KMS-11 (cell line): ENCODE data around the gene C4orf36.

Source experiments
- H2AFZ ChIP-seq: fragments of 200-600 bp; sonication (generic); 2 replicates; pipeline ENCODE4 v1.6.1; 2016; ENCODE audit warnings: antibody characterized with exemption, mixed run types, low read depth
- H3K27ac ChIP-seq: fragments of 200-600 bp; sonication (generic); 2 replicates; pipeline ENCODE4 v1.6.1; 2016; ENCODE audit warnings: mild to moderate bottlenecking, mixed run types
- H3K27me3 ChIP-seq: fragments of 200-600 bp; sonication (generic); 2 replicates; pipeline ENCODE4 v1.6.1; 2017; ENCODE audit warnings: mild to moderate bottlenecking, low read depth, mixed run types, moderate library complexity; ENCODE audit not compliant: insufficient read depth
- H3K36me3 ChIP-seq: fragments of 200-600 bp; sonication (generic); 2 replicates; pipeline ENCODE4 v1.6.1; 2017; ENCODE audit warnings: mild to moderate bottlenecking, mixed run types; ENCODE audit not compliant: insufficient read depth
- H3K4me1 ChIP-seq: fragments of 200-600 bp; sonication (generic); 2 replicates; pipeline ENCODE4 v1.6.1; 2016; ENCODE audit warnings: mild to moderate bottlenecking, low read depth, mixed run types; ENCODE audit not compliant: poor library complexity, severe bottlenecking
- H3K4me2 ChIP-seq: fragments of 200-600 bp; sonication (generic); 2 replicates; pipeline ENCODE4 v1.7.0; 2016; ENCODE audit warnings: mild to moderate bottlenecking, mixed run types
- H3K4me3 ChIP-seq: fragments of 200-600 bp; sonication (generic); IDR thresholded peaks from 2 replicates; pipeline ENCODE4 v1.6.1; 2017; ENCODE audit warnings: low read depth, low read length, mixed read lengths; ENCODE audit not compliant: insufficient read depth
- H3K79me2 ChIP-seq: fragments of 200-600 bp; sonication (generic); 2 replicates; pipeline ENCODE4 v1.6.1; 2016; ENCODE audit warnings: low read depth, mixed run types; ENCODE audit not compliant: insufficient read depth
- H3K9ac ChIP-seq: fragments of 200-600 bp; sonication (generic); 2 replicates; pipeline ENCODE4 v1.6.1; 2016; ENCODE audit warnings: mild to moderate bottlenecking, mixed run types
- H4K20me1 ChIP-seq: fragments of 200-600 bp; sonication (generic); 2 replicates; pipeline ENCODE4 v1.6.1; 2016; ENCODE audit warnings: mild to moderate bottlenecking, mixed run types; ENCODE audit not compliant: insufficient read depth
- TF ChIP-seq, protein P1 (sequence below): fragments of 200-600 bp; sonication (generic); conservative IDR thresholded peaks from 2 replicates; pipeline ENCODE4 v1.6.1; 2017; ENCODE audit warnings: low read depth, mild to moderate bottlenecking, antibody characterized with exemption, low read length, moderate library complexity, mixed read lengths

C4orf36 gene

DNA sequence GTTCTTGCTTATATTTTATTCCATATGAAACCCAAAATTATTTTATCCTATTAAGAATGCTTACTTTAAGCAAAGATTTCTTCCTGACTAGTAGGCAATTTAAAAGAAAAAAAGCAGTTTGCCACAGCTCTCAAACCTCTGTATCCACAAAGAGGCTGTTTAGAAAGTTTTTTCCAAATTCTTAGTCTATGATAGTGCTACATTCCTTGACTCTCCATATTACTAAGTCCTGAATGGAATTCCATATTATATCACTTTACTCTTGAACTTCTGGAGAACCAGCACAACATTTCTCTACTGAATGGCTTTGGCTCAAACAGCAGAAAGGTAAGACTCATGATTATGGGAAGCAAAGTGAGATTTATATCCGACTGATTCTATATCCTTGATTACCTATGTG lies 51.4 kb downstream of the C4orf36 start:
- Histone ChIP-seq H3K27ac (no peak overlapping the region), H2AFZ (no peak overlapping the region), H3K36me3 (no peaks in the 10 kb centered on the region), H3K27me3 (no peaks in the 10 kb centered on the region), H4K20me1 (no peaks in the 10 kb centered on the region), H3K9ac (no peak overlapping the region), H3K4me1 (no peaks in the 10 kb centered on the region), H3K4me2 (no peak overlapping the region), H3K4me3 (no peak overlapping the region), H3K79me2 (no peaks in the 10 kb centered on the region)
- TF ChIP-seq, protein P1, sequence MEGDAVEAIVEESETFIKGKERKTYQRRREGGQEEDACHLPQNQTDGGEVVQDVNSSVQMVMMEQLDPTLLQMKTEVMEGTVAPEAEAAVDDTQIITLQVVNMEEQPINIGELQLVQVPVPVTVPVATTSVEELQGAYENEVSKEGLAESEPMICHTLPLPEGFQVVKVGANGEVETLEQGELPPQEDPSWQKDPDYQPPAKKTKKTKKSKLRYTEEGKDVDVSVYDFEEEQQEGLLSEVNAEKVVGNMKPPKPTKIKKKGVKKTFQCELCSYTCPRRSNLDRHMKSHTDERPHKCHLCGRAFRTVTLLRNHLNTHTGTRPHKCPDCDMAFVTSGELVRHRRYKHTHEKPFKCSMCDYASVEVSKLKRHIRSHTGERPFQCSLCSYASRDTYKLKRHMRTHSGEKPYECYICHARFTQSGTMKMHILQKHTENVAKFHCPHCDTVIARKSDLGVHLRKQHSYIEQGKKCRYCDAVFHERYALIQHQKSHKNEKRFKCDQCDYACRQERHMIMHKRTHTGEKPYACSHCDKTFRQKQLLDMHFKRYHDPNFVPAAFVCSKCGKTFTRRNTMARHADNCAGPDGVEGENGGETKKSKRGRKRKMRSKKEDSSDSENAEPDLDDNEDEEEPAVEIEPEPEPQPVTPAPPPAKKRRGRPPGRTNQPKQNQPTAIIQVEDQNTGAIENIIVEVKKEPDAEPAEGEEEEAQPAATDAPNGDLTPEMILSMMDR, result no peak

DNA sequence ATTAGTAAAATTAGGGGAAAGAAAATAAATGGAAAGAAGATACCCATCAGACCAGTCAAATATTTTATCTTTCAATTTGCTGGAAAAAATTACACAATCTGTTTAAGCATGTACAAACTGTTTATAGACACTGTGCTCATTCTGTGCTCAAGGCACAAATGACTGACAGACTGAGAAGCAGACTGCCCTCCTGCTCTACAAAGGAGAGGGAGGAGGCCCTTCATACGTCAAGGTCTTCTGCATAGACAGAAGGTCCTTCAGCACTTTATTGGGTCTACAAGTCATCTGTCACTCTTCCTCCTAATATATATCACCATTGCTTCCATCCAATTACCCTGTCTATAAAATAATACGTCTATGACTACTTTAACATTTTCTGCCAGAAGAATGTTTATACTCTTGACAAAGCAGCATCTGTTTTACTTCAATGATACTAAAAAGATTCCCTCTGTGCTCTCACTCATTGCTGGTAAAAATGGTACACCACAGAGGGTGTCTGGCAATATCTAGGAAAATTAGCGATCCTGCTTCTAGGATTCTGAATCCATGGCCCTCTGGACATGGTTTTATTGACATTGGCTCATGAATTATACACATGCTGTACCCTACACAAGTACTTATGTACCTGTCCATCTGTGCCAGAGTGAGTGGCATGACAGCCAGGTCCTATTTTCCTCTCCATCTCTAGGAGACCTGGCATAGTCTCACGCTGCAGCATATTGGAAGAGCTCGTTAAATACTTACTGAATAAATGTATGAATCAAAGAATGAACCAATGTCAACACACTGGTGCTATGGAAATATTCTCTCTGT lies 54.3 kb downstream of the C4orf36 start:
- Histone ChIP-seq H3K9ac (no peak overlapping the region), H2AFZ (no peak overlapping the region), H3K27ac (no peak overlapping the region), H3K4me2 (no peak overlapping the region), H3K36me3 (no peaks in the 10 kb centered on the region), H4K20me1 (no peaks in the 10 kb centered on the region), H3K4me1 (no peaks in the 10 kb centered on the region), H3K27me3 (no peaks in the 10 kb centered on the region), H3K79me2 (no peaks in the 10 kb centered on the region), H3K4me3 (no peak overlapping the region)
- TF ChIP-seq, protein P1, result no peak

DNA sequence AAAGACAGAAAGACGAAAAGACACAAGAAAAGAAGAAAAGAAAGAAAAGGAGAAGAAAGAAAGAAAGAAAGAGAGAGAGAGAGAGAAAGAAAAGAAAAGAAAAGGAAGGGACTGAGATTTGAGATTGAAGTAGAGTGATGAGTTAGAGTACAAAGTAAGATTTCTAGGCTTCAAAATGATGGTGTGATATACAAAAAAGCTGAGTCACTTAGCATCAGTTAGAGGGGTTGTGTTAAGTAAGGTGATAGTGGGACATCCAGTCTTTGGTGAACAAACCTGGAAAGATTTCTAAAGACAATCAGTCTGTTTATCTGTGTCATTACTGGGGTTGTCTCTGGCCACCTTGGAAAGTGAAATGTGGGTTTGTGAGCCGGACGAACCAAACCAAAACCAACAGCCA lies 56.5 kb downstream of the C4orf36 start:
- Histone ChIP-seq H3K36me3 (no peaks in the 10 kb centered on the region), H3K27me3 (no peaks in the 10 kb centered on the region), H3K4me3 (no peak overlapping the region), H3K4me1 (no peaks in the 10 kb centered on the region), H3K27ac (no peak overlapping the region), H4K20me1 (no peaks in the 10 kb centered on the region), H3K4me2 (no peak overlapping the region), H3K9ac (no peak overlapping the region), H2AFZ (no peak overlapping the region), H3K79me2 (no peaks in the 10 kb centered on the region)
- TF ChIP-seq, protein P1, result no peak

DNA sequence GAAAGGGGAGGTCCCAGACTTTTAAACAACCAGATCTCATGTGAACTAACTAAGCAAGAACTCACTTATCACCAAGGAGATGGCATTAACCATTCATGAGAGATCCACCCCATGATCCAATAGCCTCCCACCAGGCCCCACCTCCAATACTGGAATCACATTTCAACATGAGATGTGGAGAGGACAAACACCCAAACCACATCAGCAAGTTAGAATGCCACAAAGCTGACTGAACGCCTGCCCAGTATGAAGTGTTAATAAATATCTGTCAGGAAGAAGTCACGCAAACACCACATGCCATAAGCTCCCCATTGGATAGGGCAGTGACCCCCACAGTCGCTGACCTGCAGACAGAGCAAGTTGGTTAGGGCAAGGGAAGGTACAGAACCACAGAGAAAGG lies 57.3 kb downstream of the C4orf36 start:
- H3K9ac ChIP-seq, result no peak overlapping the region
- H3K27ac ChIP-seq, result no peak overlapping the region
- H3K4me3 ChIP-seq, result no peak overlapping the region
- no peaks in the 10 kb centered on the region for H3K27me3 ChIP-seq
- H2AFZ ChIP-seq, result no peak overlapping the region
- no peak overlapping the region for H3K4me2 ChIP-seq
- H3K79me2 ChIP-seq, result no peaks in the 10 kb centered on the region
- no peaks in the 10 kb centered on the region for H4K20me1 ChIP-seq
- TF ChIP-seq, protein P1, result no peak
- H3K4me1 ChIP-seq, result no peaks in the 10 kb centered on the region
- no peaks in the 10 kb centered on the region for H3K36me3 ChIP-seq
